ENCODE results near the gene TMEFF1. TPM values are rescaled to one million over a fixed set of nuclear protein-coding genes. Genes with fewer than 3 reads are reported as not detected.
"Not testable (repeated sequence)": the region's sequence is repeated elsewhere in the genome, so short reads cannot be mapped to it uniquely, and the experiment has no call there.

The TMEFF1 gene
- 0.20 TPM for total RNA-seq

DNA sequence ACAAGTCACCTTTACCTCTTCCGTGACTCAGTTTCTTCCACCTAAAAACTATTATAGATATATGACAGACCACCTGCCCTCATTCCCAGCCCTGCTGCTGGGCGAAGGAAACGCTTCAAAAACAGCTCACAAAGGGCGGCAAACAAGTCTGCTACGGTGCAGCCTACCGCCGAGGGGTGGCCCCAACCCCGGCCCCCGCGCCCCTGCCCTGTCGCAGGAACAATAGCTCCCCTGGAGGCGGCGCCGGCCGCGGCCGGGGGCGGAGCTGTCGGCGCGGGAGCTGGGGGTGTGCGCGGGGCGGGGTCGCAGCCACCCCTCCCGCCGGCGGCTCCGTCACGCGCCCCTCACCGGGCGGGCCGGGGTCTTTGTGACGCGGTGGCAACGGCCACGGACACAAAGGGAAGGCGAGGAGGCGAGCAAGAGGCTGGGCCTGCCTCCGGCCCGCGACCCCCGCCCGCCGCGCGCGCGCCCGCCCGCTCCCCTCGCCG, at the start of gene TMEFF1:
Gene TMEFF1 (plus strand): TSS at position 362 of the 488 bp plus-strand sequence. CDS start 396 bp downstream, outside the sequence.
- no peak for DNase-seq (ENCODE audit: low spot score)

DNA sequence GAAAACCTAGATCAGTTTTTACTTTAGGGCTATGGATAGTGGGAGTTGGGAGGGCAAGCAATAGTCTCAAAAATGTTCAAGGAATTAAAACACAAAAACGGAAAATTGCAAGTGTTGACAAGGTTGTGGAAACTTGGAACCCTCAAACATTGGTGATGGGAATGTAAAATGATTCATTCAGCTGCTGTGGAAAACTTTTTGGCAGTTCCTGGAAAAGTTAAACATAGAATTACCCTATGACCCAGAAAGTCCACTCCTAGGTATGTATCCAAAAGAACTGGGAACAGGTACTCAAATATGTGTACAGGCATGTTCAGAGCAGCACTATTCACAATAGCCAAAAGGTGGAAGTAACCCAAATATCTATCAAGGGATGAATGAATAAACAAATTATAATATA, 47.2 kb upstream of the TMEFF1 start:
- ATAC-seq (peak; percentile 54), DNase-seq (ENCODE audit: low spot score) (no peak)

More for the DNA sequence above, at the start of gene TMEFF1:
- peak; percentile 43 for ATAC-seq

DNA sequence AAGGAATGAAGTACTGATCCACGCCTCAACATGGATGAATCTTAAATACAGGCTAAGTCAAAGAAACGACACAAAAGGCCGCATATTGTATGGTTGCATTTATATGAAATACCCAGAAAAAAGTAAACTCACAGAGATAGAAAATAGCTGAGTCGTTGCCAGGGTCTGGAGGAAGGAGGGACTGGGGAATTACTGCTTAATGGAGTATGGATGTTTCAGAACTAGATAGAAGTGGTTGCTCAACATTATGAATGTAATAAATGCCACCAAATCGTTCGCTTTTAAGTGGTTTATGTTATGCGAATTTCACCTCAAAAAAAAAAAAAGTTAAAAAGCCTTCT, 46.8 kb upstream of the TMEFF1 start:
- ATAC-seq (no peak), DNase-seq (ENCODE audit: low spot score) (no peak)

DNA sequence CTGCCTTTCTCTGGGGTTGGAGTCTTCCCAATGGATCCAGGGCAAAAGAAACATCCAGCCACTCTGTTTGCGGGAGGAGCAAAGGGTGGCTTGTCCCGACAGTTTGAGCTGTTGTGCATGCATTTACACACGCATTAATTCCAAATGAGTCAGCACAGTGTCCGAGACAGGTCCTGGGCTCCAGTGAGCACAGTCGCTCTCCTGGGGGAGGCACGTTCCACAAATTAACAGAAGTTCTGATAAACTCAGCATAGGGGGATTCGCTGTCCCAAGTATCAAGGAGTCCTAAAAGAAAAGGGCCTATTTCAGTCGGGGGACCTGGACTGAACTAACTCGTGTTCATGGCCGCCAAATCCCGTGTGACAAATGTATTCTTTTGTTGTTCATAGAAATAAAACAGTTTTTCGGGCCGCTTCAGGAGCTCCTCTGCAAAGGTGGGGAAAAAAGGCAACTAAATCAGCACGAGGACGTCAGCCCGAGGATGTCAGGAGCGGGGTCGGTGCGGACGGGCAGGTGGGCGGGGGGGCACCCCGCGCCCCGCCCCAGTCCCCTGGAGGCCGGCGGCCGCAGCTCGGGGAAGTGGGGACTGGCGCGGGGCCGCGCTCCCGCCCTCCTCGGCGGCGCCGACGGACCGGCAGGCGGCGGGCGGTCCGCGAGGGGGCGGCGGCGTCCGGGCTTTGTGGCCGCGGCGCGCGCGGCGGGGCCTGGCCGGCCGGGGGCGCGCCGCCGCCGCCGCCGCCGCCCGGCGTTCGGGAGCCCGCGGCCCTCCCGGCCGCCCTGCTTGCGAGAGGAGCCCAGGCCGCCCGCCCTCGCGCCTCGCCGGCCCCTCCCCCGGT, 46.2 kb upstream of the TMEFF1 start, which contains the start of gene MSANTD3:
Gene MSANTD3 (plus strand): TSS at position 614 of the 836 bp plus-strand sequence. CDS start 14,796 bp downstream, outside the sequence.
- ATAC-seq (peak; percentile 86), DNase-seq (ENCODE audit: low spot score) (peak; percentile 70)

- peak; percentile 42 for ATAC-seq
- peak; percentile 55 for DNase-seq (ENCODE audit: low spot score)
Measured at GRCh38 chr9:100427366-100428263, 45.3 kb upstream of the TMEFF1 start.

DNA sequence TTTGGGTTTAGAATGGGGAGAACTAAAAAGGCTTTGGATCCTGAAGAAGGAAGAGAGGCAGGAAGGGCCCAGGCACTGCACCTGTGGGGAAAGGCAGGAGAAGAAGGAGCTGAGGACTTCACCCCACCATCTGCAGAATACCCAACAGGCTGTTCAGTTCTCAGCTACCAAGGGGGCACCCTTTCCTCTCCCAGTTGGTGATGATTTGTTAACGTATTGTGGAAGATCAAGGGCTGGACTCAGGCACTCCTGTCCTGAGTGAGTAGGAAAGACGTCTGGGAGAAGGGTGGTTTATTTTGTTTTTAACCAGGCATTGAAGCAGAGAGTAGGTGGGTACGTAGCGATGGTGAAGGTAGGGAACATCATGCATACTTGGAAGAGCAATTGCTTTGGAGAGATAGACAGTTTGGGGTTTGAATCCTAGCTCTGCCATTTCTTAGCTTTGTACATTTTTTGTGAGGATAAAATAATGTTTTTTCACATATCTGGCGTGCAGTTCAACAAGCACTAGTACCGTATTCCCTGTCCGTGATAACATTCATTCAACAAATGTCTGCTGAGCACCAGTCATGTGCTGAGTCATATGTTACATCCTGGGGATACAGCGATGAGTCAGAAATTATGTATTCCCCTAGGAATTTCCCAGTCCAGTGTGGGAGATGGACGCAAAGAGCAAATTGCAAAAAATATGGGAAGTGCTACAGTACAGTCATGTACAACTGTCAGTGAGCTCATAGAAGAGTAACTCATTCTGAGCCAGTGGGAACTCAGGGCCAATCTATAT, 43.9 kb upstream of the TMEFF1 start:
- DNase-seq (ENCODE audit: low spot score): no peak

DNA sequence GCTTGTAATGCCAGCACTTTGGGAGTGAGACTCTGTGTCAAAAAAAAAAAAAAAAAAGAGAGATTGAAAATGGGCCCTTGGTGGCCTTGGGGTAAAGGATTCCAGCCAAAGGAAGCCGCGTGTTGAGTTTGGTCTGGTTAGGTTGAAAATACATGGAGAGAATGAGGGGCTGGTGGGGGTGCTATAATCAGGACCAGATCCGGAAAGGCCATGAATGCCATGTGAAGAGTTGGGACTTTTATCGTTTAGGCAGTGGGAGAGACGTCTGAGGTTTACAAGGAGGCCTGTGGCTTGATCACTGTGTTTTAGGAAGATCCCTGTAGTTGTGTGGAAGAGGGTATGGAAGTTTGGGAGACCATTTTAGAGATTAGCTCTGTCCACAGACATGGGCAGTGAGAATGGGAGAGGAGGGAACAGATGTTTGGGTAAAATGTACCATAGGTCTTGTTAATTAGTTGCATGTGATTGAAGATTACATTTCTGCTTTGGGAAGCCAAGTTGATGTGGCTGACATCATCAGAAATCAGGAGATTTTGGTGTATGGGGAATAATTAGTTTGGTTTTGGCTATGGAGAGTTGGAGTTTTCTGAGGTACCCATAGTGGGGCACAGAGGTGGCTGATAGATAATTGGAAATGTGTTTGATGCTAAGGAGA, 42.5 kb upstream of the TMEFF1 start:
- no peak for ATAC-seq
- DNase-seq (ENCODE audit: low spot score): no peak

More for the DNA sequence above, 43.9 kb upstream of the TMEFF1 start:
- no peak for ATAC-seq

GRCh38 chr9:100431886-100432285, 41.1 kb upstream of the TMEFF1 start:
- ATAC-seq (no peak), DNase-seq (ENCODE audit: low spot score) (no peak)

GRCh38 chr9:100432736-100433135, 40.2 kb upstream of the TMEFF1 start:
- no peak for DNase-seq (ENCODE audit: low spot score)
- no peak for ATAC-seq

- ATAC-seq: no peak
- no peak for DNase-seq (ENCODE audit: low spot score)
Measured at GRCh38 chr9:100436571-100436970, 36.4 kb upstream of the TMEFF1 start.

DNA sequence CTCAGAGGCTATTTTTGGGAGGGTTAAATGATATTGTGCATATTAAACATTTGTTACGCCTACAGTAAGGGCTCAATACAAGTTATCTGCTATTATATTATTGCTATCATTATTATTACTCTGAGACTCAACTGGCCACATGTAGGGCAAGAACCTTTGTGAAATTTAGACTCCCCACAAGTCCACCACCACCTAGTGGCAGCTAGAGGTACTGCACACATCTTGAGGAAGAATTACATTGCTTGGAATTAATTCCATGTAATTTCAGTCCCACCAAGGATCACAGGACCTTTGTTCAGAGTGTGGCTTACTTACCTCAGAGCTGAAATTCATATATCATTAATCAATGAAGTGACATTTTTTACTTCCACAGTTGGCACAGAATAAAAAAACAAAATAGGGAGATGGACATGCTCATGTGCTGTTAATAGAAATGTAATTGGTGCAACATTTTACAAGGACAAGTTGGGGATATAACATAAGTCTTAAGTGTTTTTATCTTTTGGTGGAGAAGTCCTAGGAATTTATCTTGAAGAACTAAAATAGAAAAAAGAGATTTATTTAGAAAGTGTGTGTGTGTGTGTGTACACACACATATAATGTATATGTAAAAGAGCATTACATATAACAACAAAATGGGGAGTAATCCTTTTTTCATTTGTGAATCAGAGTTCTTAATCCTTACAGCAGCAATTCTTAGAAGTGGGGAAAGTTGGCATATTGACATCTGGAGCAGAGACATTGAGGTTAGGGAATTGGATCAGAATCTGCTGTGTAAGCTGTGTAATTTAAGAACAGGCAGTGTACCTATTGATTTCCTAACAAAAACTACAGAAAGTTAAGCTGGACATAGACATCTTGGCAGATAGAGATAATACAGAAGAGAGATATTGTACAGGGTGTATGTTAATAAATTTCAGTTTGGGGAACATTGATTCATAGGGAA, 34.8 kb upstream of the TMEFF1 start:
- ATAC-seq (peak; percentile 94), DNase-seq (ENCODE audit: low spot score) (peak; percentile 53)

DNA sequence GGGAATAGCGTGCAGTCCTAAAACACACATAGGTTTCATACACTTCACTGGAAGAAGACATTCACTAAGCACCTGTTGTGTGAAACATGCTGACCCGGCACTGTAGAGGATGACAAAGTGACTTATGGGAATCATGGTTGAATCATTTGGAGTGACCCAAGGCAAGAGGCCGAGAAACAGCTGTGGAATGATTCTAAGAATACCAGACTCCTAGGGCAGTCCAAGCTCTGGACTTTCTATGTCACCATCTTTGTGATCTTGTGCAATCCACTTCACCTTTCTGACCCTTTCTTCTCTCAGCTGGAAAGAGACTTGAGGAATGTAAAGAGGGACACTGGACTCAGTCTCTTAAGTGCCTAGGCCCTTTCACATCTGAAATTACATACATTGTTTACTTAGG, 32.9 kb upstream of the TMEFF1 start:
- DNase-seq (ENCODE audit: low spot score): no peak
- ATAC-seq: no peak

DNA sequence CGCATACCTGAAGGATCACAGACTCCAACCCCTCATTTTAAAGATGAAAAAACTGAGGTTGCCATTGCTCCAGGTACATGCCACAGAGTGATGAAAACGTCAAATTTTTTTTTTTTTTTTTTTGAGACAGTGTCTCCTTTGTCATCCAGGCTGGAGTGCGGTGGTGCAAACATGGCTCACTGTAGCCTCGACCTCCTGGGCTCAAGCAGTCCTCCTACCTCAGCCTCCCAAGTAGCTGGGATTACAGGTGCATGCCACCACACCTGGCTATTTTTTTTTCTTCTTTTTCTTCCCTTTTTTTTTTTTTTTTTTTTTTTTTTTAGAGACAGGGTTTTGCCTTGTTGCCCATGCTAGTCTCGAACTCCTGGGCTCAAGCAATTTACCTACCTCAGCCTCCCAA, 32.5 kb upstream of the TMEFF1 start:
- ATAC-seq; DNase-seq (ENCODE audit: low spot score): not testable (repeated sequence)

GRCh38 chr9:100441911-100442361, 31.0 kb upstream of the TMEFF1 start:
- ATAC-seq (no peak), DNase-seq (ENCODE audit: low spot score) (no peak)

DNA sequence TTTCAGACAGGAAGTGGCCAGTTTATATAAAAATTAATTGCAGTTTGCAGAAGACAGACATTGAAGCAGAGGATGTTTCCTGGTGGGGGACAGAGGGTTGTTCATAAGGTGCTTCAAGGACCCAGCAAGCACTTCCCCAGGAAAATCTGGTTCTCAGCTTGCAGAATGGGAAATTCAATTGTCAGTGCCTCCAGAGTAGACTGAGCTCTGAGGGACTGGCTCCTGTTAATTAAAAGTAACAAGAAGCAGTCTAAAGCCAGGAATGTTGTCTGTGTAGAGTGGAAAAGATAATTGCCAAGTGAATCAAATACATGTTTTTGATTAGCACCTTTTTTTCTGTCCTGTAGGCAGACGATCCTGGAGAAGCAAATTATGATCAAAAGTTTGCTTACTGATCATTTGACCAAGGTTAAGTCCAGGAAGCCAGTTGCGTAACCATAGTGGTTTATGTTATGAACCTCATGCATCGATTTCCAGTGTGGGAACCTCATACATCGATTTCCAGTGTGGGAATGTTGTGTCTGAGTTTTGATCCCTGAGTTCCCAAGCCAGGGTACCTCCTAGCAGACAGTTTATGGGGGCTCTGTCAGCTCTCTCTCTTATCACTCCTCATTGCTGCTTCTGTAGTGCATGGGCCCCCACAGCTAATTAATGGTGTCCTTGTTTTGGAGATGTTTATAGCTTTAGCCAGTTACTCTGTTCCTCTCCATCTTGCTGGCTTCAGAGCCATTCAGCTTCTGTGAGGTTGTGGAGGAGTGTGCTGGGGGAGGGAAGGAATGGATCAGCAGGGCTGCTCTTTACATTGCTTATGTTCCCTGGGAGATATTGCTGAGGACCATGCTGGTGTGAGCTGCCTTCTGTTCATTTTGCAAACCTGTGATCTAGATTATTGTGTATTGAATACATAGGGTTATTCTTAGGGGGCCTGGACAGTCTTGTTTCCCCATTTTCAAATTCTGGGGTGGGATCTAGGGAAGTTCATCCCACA, 28.9 kb upstream of the TMEFF1 start:
- DNase-seq (ENCODE audit: low spot score) (no peak), ATAC-seq (peak; percentile 70)

DNA sequence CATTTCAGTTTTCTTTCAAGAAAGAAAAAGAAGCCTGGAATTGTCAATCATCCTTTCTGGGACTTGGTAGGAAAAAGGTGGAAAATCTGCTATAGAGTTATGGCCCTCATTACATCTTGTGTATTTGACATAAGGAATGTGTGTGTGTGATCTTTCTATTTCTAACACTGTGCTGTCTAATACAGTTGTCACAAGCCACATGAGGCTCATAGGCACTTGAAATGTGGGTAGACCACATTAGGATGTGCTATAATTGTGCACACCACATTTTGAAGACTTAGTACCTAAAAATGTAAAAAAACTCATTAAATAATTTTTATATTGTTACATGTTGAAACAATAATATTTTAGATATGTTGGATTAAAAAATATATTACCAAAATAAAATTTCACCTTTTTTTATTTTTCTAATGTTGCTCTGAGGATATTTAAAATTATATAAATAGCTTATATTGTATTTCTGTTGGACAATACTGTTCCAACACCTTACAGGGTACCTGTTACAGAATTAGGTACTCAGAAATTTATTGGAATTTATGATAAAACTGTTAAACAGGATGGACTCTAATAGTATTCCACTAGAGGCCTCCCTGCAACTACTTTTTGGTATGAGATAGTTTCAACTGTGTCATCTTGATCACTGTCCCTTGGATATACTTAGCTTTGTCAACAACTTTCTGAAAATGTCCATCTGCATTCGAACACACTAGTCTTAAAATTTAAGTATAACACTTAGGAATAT, 27.6 kb upstream of the TMEFF1 start:
- ATAC-seq: no peak
- no peak for DNase-seq (ENCODE audit: low spot score)

Measured in left lobe of liver (tissue), 2 donors.